HG02610 (cell line): ENCODE results near the gene FAM193A.

ENCODE experiments used
- ATAC-seq: cut with Tn5 transposase; IDR thresholded peaks from one replicate; pipeline ENCODE4 v1.9.1; 2021; ENCODE audit warnings: mild to moderate bottlenecking, moderate library complexity; ENCODE audit not compliant: unreplicated experiment

Gene FAM193A

GRCh38 chr4:2688697-2689096 lies 152.2 kb downstream of the FAM193A start:
- ATAC-seq = no peak

- no peak for ATAC-seq
These were observed 152.7 kb downstream of the FAM193A start for GRCh38 chr4:2689114-2689513.

- ATAC-seq = peak; percentile 64
These were observed 153.6 kb downstream of the FAM193A start for GRCh38 chr4:2689825-2690700.

- no peak for ATAC-seq
These were observed 154.9 kb downstream of the FAM193A start for GRCh38 chr4:2691313-2691712.

DNA sequence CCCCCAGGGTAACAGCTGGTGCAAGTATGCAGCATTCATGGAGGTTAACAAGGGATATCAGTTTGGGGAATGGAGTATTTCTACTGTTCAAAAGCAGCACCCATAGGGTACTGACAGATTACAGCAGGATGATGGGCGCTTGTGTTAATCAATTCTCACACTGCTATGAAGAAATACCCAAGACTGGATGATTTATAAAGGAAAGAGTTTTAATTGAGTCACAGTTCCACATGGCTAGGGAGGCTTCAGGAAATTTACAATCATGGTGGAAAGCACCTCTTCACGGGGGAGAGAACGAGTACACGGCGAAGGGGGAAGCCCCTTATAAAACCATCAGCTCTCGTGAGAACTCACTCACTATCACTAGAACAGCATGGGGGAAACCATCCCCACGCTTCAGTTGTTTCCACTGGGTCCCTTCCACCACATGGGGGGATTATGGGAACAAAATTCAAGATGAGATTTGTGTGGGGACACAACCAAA lies 155.5 kb downstream of the FAM193A start:
- ATAC-seq = peak; percentile 27

- no peak for ATAC-seq
These were observed 158.2 kb downstream of the FAM193A start for GRCh38 chr4:2694691-2695090.

DNA sequence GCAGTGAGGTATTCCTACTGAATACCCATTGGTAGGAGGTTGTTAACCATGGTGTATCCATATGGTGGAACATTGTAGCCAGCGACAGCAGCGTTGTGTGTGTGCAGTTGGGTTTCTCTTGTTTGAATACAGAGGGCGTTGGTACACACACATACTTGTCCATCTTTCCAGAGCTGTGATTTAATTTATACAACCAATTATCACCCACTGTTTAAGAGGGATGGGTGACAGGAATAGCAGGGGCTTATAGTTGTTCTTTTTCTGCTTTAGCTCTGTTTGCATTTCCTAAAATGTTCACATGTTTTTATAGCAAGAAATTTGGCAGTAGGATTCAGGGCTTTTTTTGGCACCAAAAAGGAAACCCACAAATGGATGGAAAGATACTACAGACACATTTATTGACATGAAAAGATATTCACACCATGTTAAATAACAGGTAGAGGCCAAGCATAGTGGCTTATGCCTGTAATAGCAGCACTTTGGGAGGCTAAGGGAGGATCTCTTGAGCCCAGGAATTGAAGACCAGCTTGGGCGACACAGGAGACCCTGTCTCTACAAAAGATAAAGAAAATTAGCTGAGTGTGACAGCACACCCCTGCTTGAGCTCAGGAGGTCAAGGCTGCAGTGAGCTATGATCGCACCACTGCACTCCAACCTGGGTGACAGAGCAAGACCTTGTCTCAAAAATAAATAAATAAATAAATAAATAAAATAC lies 159.1 kb downstream of the FAM193A start:
- no peak for ATAC-seq

GRCh38 chr4:2696423-2696822 lies 160.0 kb downstream of the FAM193A start:
- peak; percentile 79 for ATAC-seq

DNA sequence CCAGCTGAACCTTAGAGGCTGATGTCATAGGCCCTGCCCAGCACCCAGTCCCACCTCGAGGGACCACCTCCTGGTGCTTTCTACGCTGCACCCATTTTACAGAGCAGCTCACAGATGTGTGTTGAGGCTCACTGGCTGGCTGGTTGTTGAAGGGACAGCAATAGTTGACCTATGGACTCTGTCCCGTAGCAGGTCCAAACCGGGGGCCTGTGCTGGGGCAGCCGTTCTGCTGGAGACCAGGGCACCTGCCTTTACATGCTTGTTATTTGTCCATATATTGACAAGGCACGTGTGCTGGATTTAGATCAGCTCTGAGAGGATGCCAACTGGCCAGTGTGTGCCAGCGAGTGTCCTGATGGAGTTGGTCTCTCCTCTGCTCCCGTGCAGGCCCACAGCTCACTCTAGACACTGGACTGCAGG lies 161.6 kb downstream of the FAM193A start:
- no peak for ATAC-seq

DNA sequence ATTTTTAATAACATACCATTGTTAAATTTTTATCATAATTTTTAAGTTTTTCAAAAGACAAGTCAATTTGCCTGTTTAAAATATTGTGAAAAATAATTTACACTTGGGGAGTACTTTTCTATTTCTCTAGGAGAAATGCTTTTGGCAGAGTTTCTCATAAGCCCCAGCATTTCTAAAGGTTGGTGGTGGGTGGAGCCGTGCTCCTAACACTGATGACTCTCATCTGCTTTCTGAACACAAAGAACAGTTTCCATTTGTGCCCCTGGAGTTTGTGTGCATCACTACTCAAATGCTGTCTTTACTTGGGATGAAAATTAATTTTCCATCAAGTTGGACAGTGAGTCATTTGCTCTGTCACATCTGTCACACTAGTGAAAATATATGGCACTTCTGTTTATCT lies 162.1 kb downstream of the FAM193A start:
- no peak for ATAC-seq

GRCh38 chr4:2698951-2699505 lies 162.6 kb downstream of the FAM193A start:
- ATAC-seq = no peak

GRCh38 chr4:2699534-2699933 lies 163.1 kb downstream of the FAM193A start:
- ATAC-seq = no peak

DNA sequence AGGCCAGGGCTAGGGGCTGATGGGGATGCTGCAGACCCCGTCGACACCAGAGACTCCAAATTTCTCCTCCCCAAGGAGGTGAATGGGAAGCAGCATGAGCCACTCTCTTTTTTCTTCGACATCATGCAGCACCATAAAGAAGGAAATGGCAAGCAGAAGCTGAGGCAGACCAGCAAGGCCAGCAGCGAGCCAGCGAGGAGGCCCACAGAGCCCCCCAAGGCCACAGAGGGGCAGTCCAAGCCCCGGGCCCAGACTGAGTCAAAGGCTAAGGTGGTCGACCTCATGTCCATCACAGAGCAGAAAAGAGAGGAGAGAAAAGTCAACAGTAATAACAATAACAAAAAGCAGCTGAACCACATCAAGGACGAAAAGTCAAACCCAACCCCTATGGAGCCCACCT lies 163.6 kb downstream of the FAM193A start:
- no peak for ATAC-seq

DNA sequence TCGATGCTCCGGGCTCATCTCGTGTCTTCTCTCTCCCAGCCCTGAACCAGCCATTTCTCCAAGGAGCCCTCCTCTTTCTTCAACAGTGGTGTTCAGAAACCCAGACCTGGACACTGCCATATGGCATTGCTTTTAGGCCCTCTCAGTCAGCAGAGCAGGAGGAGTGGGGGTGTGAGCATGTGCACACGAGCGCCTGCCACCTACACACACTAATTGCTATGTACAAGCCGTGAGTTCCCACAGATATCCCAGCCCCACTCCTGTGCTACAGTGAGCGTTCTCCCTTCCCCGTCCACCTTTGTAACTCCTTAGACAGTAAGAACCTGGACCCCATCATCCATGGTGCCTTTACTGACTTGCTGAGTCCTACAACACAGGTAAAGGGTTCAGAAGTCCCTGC lies 165.9 kb downstream of the FAM193A start:
- no peak for ATAC-seq

DNA sequence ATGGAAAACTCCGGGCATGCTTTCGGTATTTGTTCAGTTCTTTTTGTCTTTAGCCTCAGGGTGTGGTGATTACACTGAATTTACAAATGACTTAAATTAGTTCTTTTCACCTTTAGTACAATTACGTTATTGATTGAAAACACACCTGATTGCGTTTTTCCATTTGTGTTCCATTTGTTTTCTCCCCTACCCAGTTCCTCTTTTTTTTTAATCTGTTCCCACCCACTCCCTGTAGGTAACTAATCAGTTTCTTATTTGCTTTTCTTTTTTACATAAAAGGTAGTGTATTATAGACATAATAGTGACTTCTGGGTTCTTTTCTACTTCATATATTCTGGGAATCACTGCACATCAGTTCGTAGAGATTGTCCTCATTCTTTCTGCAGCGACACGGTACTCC lies 166.3 kb downstream of the FAM193A start:
- no peak for ATAC-seq

- ATAC-seq = peak; percentile 58
These were observed 175.9 kb downstream of the FAM193A start for GRCh38 chr4:2712261-2712842.

GRCh38 chr4:2713337-2713736 lies 176.9 kb downstream of the FAM193A start:
- no peak for ATAC-seq

- ATAC-seq = no peak
These were observed 177.8 kb downstream of the FAM193A start for GRCh38 chr4:2714061-2714770.

GRCh38 chr4:2714918-2715317 lies 178.5 kb downstream of the FAM193A start:
- no peak for ATAC-seq

DNA sequence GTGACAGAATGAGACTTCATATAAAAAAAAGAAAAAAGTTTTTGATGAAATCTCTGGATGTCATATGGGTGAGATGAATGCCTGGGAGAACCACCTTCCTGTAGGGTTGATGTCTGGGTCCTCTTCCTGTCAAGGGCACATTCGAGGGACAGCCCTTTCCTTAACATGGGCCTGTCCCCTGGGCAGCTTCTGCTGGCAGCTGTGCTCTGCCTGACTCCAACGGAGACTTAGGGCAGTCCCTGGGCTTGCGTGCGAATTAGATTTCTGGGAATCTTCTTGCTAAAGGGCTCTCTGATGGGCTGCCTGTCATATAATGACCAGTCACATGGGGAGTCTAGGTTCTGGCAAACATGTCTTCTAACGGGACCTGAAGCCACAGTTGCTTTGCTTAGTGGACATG lies 179.0 kb downstream of the FAM193A start:
- no peak for ATAC-seq

GRCh38 chr4:2716236-2716635 lies 179.8 kb downstream of the FAM193A start:
- no peak for ATAC-seq
